ENCODE measurements around the gene SEPHS2. TPM values are rescaled to one million over a fixed set of nuclear protein-coding genes. Genes with fewer than 3 reads are reported as not detected.

SEPHS2 gene
- total RNA-seq, 1 experiment from 2014 or later: 16.3 TPM

DNA sequence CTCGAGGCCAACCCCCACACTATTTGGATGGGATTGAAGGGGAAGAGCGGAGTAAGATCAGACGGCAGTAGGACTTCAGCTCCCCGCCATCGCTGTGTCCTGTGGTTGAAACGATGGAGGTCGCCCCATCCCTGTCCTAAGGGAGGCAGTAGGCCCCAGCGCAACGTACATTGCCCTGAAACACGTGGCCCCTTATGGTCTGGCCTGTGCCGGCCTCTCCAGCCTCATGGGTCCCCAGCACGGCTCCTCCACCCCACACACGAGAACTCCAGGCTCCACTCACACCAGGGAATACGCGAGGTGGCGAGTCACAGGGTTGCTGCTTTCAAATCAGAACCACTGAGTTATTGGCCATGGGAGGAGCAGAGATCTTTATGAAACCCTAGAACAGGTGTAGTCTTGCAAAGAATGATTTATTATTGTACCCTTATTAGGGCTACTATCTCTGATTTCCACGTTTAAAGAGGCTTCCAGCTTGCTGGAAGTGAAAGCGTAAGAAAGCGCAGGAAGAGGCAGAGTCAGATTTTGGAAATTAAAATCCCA lies 15.2 kb downstream of the SEPHS2 start:
- Histone ChIP-seq H3K27ac (ENCODE audit: low read length) (no peak overlapping the region; the same call in 1 of the 2 replicates), H4K20me1 (ENCODE audit: insufficient read depth, low read depth, low read length) (0 out of 2 replicates have a peak, but pooled peaks cover 3% of the 10 kb centered on the region), H2AFZ (ENCODE audit: low read length) (peak overlapping the region; percentile 96), H3K79me2 (ENCODE audit: low read length) (peaks cover 32% of the 10 kb centered on the region), H3K9me2 (replicated peaks; ENCODE audit: insufficient read depth, low read length) (no peaks in the 10 kb centered on the region), H3K4me1 (ENCODE audit: low read length) (peaks cover 19% of the 10 kb centered on the region), H3K4me3 (ENCODE audit: low read length) (peak overlapping the region; percentile 53; the same call in 1 of the 2 replicates), H3K9ac (ENCODE audit: low read length) (peak overlapping the region; percentile 49), H3K36me3 (ENCODE audit: insufficient read depth, low read length) (peaks cover 14% of the 10 kb centered on the region), H3K9me3 (ENCODE audit: low read length) (no peaks in the 10 kb centered on the region), H3K4me2 (ENCODE audit: low read depth, low read length, poor library complexity, severe bottlenecking) (peak overlapping the region; percentile 55), H3K27me3 (ENCODE audit: low read length) (no peaks in the 10 kb centered on the region)
- DNase-seq: no peak

DNA sequence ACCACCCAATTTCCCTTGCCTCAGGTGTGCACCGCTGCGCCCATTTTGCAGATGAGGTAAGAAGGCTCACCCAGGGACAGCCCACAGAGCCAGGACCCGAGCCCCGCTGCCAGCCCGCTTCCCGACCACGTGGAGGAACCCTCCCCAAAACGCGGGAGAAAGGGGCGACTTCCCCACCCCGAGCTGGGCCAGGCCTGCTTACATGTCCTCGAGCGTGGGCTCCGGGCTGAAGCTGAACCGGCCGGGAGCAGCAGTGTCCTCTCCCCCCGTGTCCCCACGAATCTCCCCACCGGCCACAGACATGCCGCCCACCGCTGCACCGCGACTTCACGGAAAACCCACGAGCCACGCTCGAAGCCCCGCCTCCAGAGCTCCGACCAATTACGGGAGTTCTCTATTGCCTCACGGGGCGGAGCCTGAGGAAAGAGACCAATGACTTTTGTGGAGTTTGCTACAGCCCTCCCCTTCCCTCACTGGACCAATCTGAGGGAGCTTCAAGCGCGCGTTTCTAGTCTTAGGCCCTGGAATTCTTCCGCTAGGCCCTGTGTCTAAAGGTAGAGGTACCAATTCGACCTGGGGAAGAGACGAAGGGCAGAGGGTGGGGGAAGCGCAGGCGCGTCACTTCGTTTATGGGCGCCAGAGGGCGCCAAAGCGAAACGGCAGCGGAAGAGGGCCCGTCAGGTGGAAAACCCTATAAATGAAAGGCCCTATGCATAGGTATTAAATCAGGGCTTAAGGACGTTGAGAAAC lies 15.8 kb downstream of the SEPHS2 start, which contains the start of gene DCTPP1:
Gene DCTPP1, minus strand, starts transcription at position 353 of the 750 bp plus-strand sequence. Its CDS starts 50 bp downstream, at position 303.
- Histone ChIP-seq H4K20me1 (ENCODE audit: insufficient read depth, low read depth, low read length) (0 out of 2 replicates have a peak, but pooled peaks cover 3% of the 10 kb centered on the region), H3K4me3 (ENCODE audit: low read length) (peak within 1 kb of the TSS; percentile 81), H3K9me3 (ENCODE audit: low read length) (no peaks in the 10 kb centered on the region), H3K79me2 (ENCODE audit: low read length) (peaks cover 32% of the 10 kb centered on the region), H3K9ac (ENCODE audit: low read length) (peak within 1 kb of the TSS; percentile 79), H3K9me2 (replicated peaks; ENCODE audit: insufficient read depth, low read length) (no peaks in the 10 kb centered on the region), H3K4me1 (ENCODE audit: low read length) (peaks cover 19% of the 10 kb centered on the region), H3K4me2 (ENCODE audit: low read depth, low read length, poor library complexity, severe bottlenecking) (peak within 1 kb of the TSS; percentile 83), H3K36me3 (ENCODE audit: insufficient read depth, low read length) (peaks cover 14% of the 10 kb centered on the region), H3K27ac (ENCODE audit: low read length) (peak within 1 kb of the TSS; percentile 68), H2AFZ (ENCODE audit: low read length) (peak within 1 kb of the TSS; percentile 96), H3K27me3 (ENCODE audit: low read length) (no peaks in the 10 kb centered on the region)
- DNase-seq: peak; percentile 100

- peaks cover 19% of the 10 kb centered on the region for H3K4me1 ChIP-seq (ENCODE audit: low read length)
- H3K9ac ChIP-seq (ENCODE audit: low read length): peak overlapping the region; percentile 79
- 0 out of 2 replicates have a peak, but pooled peaks cover 3% of the 10 kb centered on the region for H4K20me1 ChIP-seq (ENCODE audit: insufficient read depth, low read depth, low read length)
- peaks cover 32% of the 10 kb centered on the region for H3K79me2 ChIP-seq (ENCODE audit: low read length)
- H3K4me2 ChIP-seq (ENCODE audit: low read depth, low read length, poor library complexity, severe bottlenecking): peak overlapping the region; percentile 83
- no peaks in the 10 kb centered on the region for H3K9me2 ChIP-seq (replicated peaks; ENCODE audit: insufficient read depth, low read length)
- H3K36me3 ChIP-seq (ENCODE audit: insufficient read depth, low read length): peaks cover 14% of the 10 kb centered on the region
- peak overlapping the region; percentile 81 for H3K4me3 ChIP-seq (ENCODE audit: low read length)
- no peaks in the 10 kb centered on the region for H3K9me3 ChIP-seq (ENCODE audit: low read length)
- H3K27me3 ChIP-seq (ENCODE audit: low read length): no peaks in the 10 kb centered on the region
- H3K27ac ChIP-seq (ENCODE audit: low read length): peak overlapping the region; percentile 68
- DNase-seq: no peak
- H2AFZ ChIP-seq (ENCODE audit: low read length): no peak overlapping the region; the same call in 1 of the 2 replicates
These were observed 16.3 kb downstream of the SEPHS2 start for GRCh38 chr16:30429418-30429677.

DNA sequence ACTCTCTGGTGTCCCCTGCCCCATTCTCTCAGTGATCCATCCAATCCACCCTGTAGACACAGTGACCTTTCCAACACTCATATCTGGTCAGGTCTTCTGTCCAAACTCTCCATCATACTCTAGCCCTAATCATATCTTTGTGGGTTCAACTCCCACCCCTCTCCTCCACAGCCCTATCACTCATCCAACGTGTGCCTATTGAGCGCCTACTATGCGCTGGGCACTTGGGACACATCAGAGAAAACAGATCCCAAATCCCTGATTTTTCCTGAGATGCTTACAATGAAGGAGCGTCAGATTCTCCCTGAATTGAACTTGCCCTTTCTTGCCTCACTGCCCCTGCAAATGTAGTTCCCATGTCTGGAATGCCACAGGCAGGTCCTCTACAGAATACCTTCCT lies 17.6 kb downstream of the SEPHS2 start:
- Histone ChIP-seq H3K9me2 (replicated peaks; ENCODE audit: insufficient read depth, low read length) (no peaks in the 10 kb centered on the region), H3K9ac (ENCODE audit: low read length) (no peak overlapping the region), H3K9me3 (ENCODE audit: low read length) (no peaks in the 10 kb centered on the region), H3K36me3 (ENCODE audit: insufficient read depth, low read length) (peaks cover 23% of the 10 kb centered on the region), H2AFZ (ENCODE audit: low read length) (no peak overlapping the region), H3K4me3 (ENCODE audit: low read length) (no peak overlapping the region), H3K27me3 (ENCODE audit: low read length) (no peaks in the 10 kb centered on the region), H3K79me2 (ENCODE audit: low read length) (peaks cover 35% of the 10 kb centered on the region), H3K4me1 (ENCODE audit: low read length) (peaks cover 19% of the 10 kb centered on the region), H3K27ac (ENCODE audit: low read length) (no peak overlapping the region), H3K4me2 (ENCODE audit: low read depth, low read length, poor library complexity, severe bottlenecking) (peak overlapping the region; percentile 83), H4K20me1 (ENCODE audit: insufficient read depth, low read depth, low read length) (0 out of 2 replicates have a peak, but pooled peaks cover 3% of the 10 kb centered on the region)
- DNase-seq: no peak

GRCh38 chr16:30421010-30421409 lies 24.7 kb downstream of the SEPHS2 start:
- Histone ChIP-seq H3K36me3 (ENCODE audit: insufficient read depth, low read length) (peaks cover 9% of the 10 kb centered on the region; the same call in 1 of the 2 replicates), H3K79me2 (ENCODE audit: low read length) (peaks cover 8% of the 10 kb centered on the region)
- DNase-seq: peak; percentile 36

GRCh38 chr16:30418350-30419181 lies 27.1 kb downstream of the SEPHS2 start:
- H2AFZ ChIP-seq (ENCODE audit: low read length): no peak overlapping the region
- H3K4me2 ChIP-seq (ENCODE audit: low read depth, low read length, poor library complexity, severe bottlenecking): peak overlapping the region; percentile 88
- H3K9me3 ChIP-seq (ENCODE audit: low read length): no peaks in the 10 kb centered on the region
- H3K9ac ChIP-seq (ENCODE audit: low read length): peak overlapping the region; percentile 61
- no peaks in the 10 kb centered on the region for H3K9me2 ChIP-seq (replicated peaks; ENCODE audit: insufficient read depth, low read length)
- H3K27me3 ChIP-seq (ENCODE audit: low read length): no peaks in the 10 kb centered on the region
- peaks cover 26% of the 10 kb centered on the region for H3K4me1 ChIP-seq (ENCODE audit: low read length)
- peaks cover 11% of the 10 kb centered on the region; the same call in 1 of the 2 replicates for H3K36me3 ChIP-seq (ENCODE audit: insufficient read depth, low read length)
- H4K20me1 ChIP-seq (ENCODE audit: insufficient read depth, low read depth, low read length): no peaks in the 10 kb centered on the region
- peak; percentile 61 for DNase-seq
- H3K79me2 ChIP-seq (ENCODE audit: low read length): peaks cover 5% of the 10 kb centered on the region; the same call in 1 of the 2 replicates
- peak overlapping the region; percentile 50 for H3K27ac ChIP-seq (ENCODE audit: low read length)
- H3K4me3 ChIP-seq (ENCODE audit: low read length): peak overlapping the region; percentile 70

More at GRCh38 chr16:30421010-30421409, 24.7 kb downstream of the SEPHS2 start:
- Histone ChIP-seq H3K27me3 (ENCODE audit: low read length) (no peaks in the 10 kb centered on the region), H4K20me1 (ENCODE audit: insufficient read depth, low read depth, low read length) (no peaks in the 10 kb centered on the region), H3K27ac (ENCODE audit: low read length) (no peak overlapping the region), H3K4me3 (ENCODE audit: low read length) (no peak overlapping the region), H3K9me2 (replicated peaks; ENCODE audit: insufficient read depth, low read length) (no peaks in the 10 kb centered on the region), H3K9ac (ENCODE audit: low read length) (no peak overlapping the region), H2AFZ (ENCODE audit: low read length) (no peak overlapping the region), H3K4me2 (ENCODE audit: low read depth, low read length, poor library complexity, severe bottlenecking) (no peak overlapping the region), H3K4me1 (ENCODE audit: low read length) (peaks cover 25% of the 10 kb centered on the region), H3K9me3 (ENCODE audit: low read length) (no peaks in the 10 kb centered on the region)

- peak overlapping the region; percentile 70 for H3K4me3 ChIP-seq (ENCODE audit: low read length)
- H3K9ac ChIP-seq (ENCODE audit: low read length): peak overlapping the region; percentile 71
- H2AFZ ChIP-seq (ENCODE audit: low read length): no peak overlapping the region
These were observed 27.9 kb downstream of the SEPHS2 start for GRCh38 chr16:30417529-30418349.

More at GRCh38 chr16:30417529-30418349, 27.9 kb downstream of the SEPHS2 start:
- Histone ChIP-seq H3K36me3 (ENCODE audit: insufficient read depth, low read length) (peaks cover 15% of the 10 kb centered on the region; the same call in 1 of the 2 replicates), H3K9me3 (ENCODE audit: low read length) (no peaks in the 10 kb centered on the region), H3K4me2 (ENCODE audit: low read depth, low read length, poor library complexity, severe bottlenecking) (peak overlapping the region; percentile 88), H4K20me1 (ENCODE audit: insufficient read depth, low read depth, low read length) (no peaks in the 10 kb centered on the region), H3K9me2 (replicated peaks; ENCODE audit: insufficient read depth, low read length) (no peaks in the 10 kb centered on the region), H3K27me3 (ENCODE audit: low read length) (no peaks in the 10 kb centered on the region), H3K27ac (ENCODE audit: low read length) (peak overlapping the region; percentile 50), H3K79me2 (ENCODE audit: low read length) (peaks cover 10% of the 10 kb centered on the region; the same call in 1 of the 2 replicates), H3K4me1 (ENCODE audit: low read length) (peaks cover 26% of the 10 kb centered on the region)
- peak; percentile 98 for DNase-seq
